Gastrocnemius medialis (tissue), 4 donors: ENCODE results near the gene TEKT5. TPM values are rescaled to one million over a fixed set of nuclear protein-coding genes. Genes with fewer than 3 reads are reported as not detected.

Source experiments
- ATAC-seq, 2 donors: fragments of 150-250 bp; one replicate each; pipeline ENCODE4 v1.9.1; 2016
- DNase-seq, 2 donors: peaks; one replicate each; pipeline ENCODE4 v3.0.0-alpha.2; 2019
- H3K27ac ChIP-seq, 4 donors: fragments of 200-600 bp; sonication (generic); 1 replicate in 1 of 4; 2 replicates in 3 of 4; pipeline ENCODE4 v1.5.1; 2016 to 2018; ENCODE audit warnings: mild to moderate bottlenecking in 2 of 4, moderate library complexity in 1 of 4
- H3K27me3 ChIP-seq, 3 donors: fragments of 200-600 bp; sonication (generic) in 2 of 3; 1 replicate in 1 of 3; 2 replicates in 2 of 3; pipeline versions ENCODE4 v1.5.1 to v1.6.0; 2016 to 2019; ENCODE audit warnings: mild to moderate bottlenecking in 1 of 3, moderate library complexity in 1 of 3
- H3K36me3 ChIP-seq, 2 donors: fragments of 200-600 bp; sonication (generic) in 1 of 2; one replicate each; pipeline ENCODE4 v1.5.1; 2017 to 2018
- H3K4me1 ChIP-seq, 2 donors: fragments of 200-600 bp; sonication (generic) in 1 of 2; one replicate each; pipeline ENCODE4 v1.5.1; 2016 to 2017; ENCODE audit warnings: mild to moderate bottlenecking in 2 of 2
- H3K4me3 ChIP-seq, 4 donors: fragments of 200-600 bp; sonication (generic) in 3 of 4; 1 replicate in 1 of 4; 2 replicates in 3 of 4; pipeline ENCODE4 v1.5.1; 2016 to 2019; ENCODE audit warnings: mild to moderate bottlenecking in 2 of 4
- H3K9me3 ChIP-seq, 3 donors: fragments of 200-600 bp; sonication (generic) in 2 of 3; 1 replicate in 1 of 3; 2 replicates in 2 of 3; pipeline ENCODE4 v1.5.1; 2016 to 2019
- POLR2A ChIP-seq, 2 donors: fragments of 450-650 bp; IDR thresholded peaks; one replicate each; pipeline ENCODE4 v1.6.1; 2017; ENCODE audit warnings: antibody characterized with exemption in 2 of 2, mild to moderate bottlenecking in 2 of 2, moderate library complexity in 2 of 2
- in situ Hi-C, 4 donors: fragments of 200-750 bp; cut with MboI; loops; one replicate each; pipeline versions ENCODE4 v1.15.0 to v1.8.0; 2017; ENCODE audit warnings: low sequenced_read_pairs in 4 of 4
- intact Hi-C: fragments of 100-400 bp; cut with DNase I; formaldehyde crosslinking; loops from one replicate; pipeline ENCODE4 v1.15.1; 2023; ENCODE audit warnings: low total_unique reads
- total RNA-seq, 4 donors: library from RNA; depleted of rRNA; stranded (reverse); fragments of >200 nt; gene quantifications; one replicate each; pipeline versions ENCODE4 v1.1.0 to v1.2.3, GENCODE V29; 2016
- TF ChIP-seq, protein P1 (sequence below), 5 experiments: fragments of 450-650 bp in 3 of 5; fragments of 200-600 bp in 2 of 5; sonication (generic) in 2 of 5; IDR thresholded peaks in 4 of 5; conservative IDR thresholded peaks in 1 of 5; 1 replicate in 4 of 5; 2 replicates in 1 of 5; pipeline ENCODE4 v1.5.1; 2016 to 2019; ENCODE audit warnings: antibody characterized with exemption in 5 of 5, mild to moderate bottlenecking in 3 of 5, moderate library complexity in 3 of 5

The TEKT5 gene
- total RNA-seq, 4 donors from 2014 or later: not detected

DNA sequence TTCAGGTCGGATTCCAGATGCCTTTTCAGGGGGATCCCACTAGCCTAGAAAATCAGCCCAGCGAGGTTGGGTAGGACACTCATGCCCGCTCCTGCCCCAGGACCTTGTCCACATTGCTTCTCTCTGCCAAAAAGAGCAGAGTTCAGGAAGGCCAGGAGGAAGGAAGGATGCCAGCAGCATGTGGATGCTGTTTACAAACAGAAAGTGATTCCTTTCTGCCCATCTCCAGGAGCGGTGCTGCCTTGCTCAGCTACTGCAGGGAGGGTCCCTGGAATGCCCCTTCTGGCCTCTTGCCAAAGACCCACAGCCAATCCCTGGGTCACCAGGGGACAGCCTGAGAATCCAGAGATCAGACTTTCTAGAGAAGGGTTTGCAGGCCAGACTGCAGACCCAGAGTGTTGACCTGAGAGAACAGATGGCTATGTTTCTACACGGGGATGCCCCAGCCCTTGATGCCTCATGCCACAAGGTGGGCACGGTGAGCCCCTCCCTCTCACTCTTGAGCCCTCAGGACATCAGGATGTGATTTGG is 82.0 kb downstream of the TEKT5 start:
- in situ Hi-C loops (no loop called here), intact Hi-C loops (no loop called here)
- H3K36me3 ChIP-seq: no peaks in the 10 kb centered on the region
- TF ChIP-seq, protein P1, sequence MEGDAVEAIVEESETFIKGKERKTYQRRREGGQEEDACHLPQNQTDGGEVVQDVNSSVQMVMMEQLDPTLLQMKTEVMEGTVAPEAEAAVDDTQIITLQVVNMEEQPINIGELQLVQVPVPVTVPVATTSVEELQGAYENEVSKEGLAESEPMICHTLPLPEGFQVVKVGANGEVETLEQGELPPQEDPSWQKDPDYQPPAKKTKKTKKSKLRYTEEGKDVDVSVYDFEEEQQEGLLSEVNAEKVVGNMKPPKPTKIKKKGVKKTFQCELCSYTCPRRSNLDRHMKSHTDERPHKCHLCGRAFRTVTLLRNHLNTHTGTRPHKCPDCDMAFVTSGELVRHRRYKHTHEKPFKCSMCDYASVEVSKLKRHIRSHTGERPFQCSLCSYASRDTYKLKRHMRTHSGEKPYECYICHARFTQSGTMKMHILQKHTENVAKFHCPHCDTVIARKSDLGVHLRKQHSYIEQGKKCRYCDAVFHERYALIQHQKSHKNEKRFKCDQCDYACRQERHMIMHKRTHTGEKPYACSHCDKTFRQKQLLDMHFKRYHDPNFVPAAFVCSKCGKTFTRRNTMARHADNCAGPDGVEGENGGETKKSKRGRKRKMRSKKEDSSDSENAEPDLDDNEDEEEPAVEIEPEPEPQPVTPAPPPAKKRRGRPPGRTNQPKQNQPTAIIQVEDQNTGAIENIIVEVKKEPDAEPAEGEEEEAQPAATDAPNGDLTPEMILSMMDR (IDR thresholded peaks at IDR 0.05 in 4 of 5, conservative IDR thresholded peaks at IDR 0.05 in 1 of 5): no peak
- ATAC-seq: no peak
- H3K4me3 ChIP-seq: no peak overlapping the region
- no peaks in the 10 kb centered on the region for H3K9me3 ChIP-seq
- no peaks in the 10 kb centered on the region for H3K27me3 ChIP-seq
- H3K4me1 ChIP-seq: peaks cover 0 to 6% of the 10 kb centered on the region in 2 donors
- no peak for DNase-seq
- H3K27ac ChIP-seq: no peak overlapping the region

DNA sequence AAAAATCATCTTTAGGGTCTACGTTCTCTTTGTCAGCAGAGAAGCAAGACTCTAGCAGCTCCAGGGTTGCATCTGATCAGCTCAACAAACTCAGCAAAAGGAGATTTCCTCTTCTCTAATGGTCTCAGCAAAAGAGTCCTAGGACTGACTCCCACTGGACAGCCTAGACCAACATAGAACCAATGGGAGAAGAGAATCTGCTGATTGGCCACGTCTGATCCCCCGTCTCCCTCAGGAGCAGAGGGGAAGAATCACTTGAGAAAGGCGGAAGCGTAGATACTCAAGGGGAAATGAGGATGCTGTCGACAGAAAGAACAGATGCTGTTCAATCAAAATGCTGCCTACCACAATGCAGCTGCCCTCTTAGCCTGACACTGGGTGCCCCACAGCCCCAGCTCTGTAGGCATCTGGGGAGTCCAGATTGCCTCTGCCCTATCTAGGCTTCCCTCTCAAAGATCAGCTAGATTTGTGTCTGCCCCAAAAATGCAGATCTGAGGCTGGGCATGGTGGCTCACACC is 82.8 kb downstream of the TEKT5 start:
- ATAC-seq: no peak
- in situ Hi-C loops (no loop called here), intact Hi-C loops (no loop called here)
- Histone ChIP-seq H3K36me3 (no peaks in the 10 kb centered on the region), H3K27me3 (no peaks in the 10 kb centered on the region), H3K27ac (no peak overlapping the region), H3K9me3 (no peaks in the 10 kb centered on the region), H3K4me3 (no peak overlapping the region), H3K4me1 (peaks cover 0 to 6% of the 10 kb centered on the region in 2 donors)
- no peak for TF ChIP-seq POLR2A (IDR thresholded peaks at IDR 0.05)
- TF ChIP-seq, protein P1 (IDR thresholded peaks at IDR 0.05 in 4 of 5, conservative IDR thresholded peaks at IDR 0.05 in 1 of 5): no peak
- DNase-seq: no peak

DNA sequence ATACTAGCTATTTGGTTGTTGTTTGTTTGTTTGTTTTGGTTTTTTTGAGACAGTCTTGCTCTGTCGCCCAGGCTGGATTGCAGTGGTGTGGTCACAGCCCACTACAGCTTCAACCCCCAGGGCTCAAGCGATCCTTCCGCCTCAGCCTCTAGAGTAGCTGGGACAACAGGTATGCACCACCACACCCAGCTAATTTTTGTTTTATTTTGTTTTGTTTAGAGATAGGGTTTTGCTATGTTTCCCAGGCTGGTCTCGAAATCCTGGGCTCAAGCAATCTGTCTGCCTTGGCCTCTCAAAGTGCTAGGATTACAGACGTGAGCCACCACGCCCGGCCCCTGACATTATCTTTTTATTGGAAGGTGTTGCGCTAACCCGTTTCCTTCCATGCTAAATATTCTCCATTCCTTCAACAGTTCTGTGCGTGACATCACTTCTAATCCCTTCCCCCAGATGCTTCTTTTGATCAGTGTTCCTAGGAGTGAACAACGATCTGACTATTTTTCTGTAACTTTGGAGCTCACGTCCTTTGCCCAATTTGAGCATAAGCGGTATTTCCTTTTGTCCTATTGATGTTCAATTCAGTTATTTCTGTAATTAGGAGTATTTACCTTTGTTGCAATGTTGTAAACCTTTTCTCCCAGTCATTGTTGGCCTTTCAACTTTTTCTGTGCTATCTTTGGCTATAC is 84.1 kb downstream of the TEKT5 start:
- ATAC-seq (no peak), DNase-seq (no peak)
- in situ Hi-C loops (no loop called here), intact Hi-C loops (no loop called here)
- Histone ChIP-seq H3K27ac (no peak overlapping the region), H3K4me1 (peaks cover 0 to 6% of the 10 kb centered on the region in 2 donors), H3K27me3 (no peaks in the 10 kb centered on the region), H3K36me3 (no peaks in the 10 kb centered on the region), H3K4me3 (no peak overlapping the region), H3K9me3 (no peaks in the 10 kb centered on the region)
- TF ChIP-seq POLR2A (IDR thresholded peaks at IDR 0.05): no peak
- TF ChIP-seq, protein P1 (IDR thresholded peaks at IDR 0.05 in 4 of 5, conservative IDR thresholded peaks at IDR 0.05 in 1 of 5): no peak

DNA sequence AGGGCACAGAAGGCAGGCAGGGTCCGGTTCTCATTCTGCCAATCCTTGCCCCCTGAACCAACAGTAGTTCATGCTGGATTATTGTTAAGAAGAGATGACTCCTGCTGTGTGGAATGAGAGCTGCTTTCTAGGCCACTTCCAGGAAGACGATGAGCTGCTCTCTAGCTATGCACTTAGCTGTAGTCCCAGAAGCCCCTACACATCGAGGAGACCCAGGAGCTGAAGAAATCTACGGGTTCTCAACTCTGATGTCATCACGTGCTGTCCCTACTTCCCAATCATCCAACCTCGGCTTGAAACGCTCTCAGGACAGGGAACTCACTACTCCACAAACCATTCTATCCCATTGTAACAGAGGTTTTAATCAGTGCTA is 85.3 kb downstream of the TEKT5 start:
- no peak for DNase-seq
- no peak overlapping the region for H3K4me3 ChIP-seq
- no peaks in the 10 kb centered on the region for H3K27me3 ChIP-seq
- in situ Hi-C loops (no loop called here), intact Hi-C loops (no loop called here)
- no peaks in the 10 kb centered on the region for H3K36me3 ChIP-seq
- no peak overlapping the region for H3K27ac ChIP-seq
- H3K9me3 ChIP-seq: no peaks in the 10 kb centered on the region
- no peak for TF ChIP-seq POLR2A (IDR thresholded peaks at IDR 0.05)
- TF ChIP-seq, protein P1 (IDR thresholded peaks at IDR 0.05 in 4 of 5, conservative IDR thresholded peaks at IDR 0.05 in 1 of 5): no peak
- peaks cover 0 to 6% of the 10 kb centered on the region in 2 donors for H3K4me1 ChIP-seq
- ATAC-seq: no peak
